Uterus (tissue), 2 donors: ENCODE measurements around the gene HEG1.

Source experiments
- POLR2A ChIP-seq, 2 donors: fragments of 450-650 bp; IDR thresholded peaks; one replicate each; pipeline ENCODE4 v1.6.1; 2016; ENCODE audit warnings: antibody characterized with exemption in 2 of 2, mild to moderate bottlenecking in 1 of 2, moderate library complexity in 1 of 2
- TF ChIP-seq, protein P1 (sequence below), 4 experiments: fragments of 200-600 bp in 2 of 4; fragments of 450-650 bp in 2 of 4; sonication (generic) in 2 of 4; IDR thresholded peaks; one replicate each; pipeline ENCODE4 v1.5.1; 2016 to 2019; ENCODE audit warnings: antibody characterized with exemption in 4 of 4, mild to moderate bottlenecking in 2 of 4, moderate library complexity in 1 of 4

DNA sequence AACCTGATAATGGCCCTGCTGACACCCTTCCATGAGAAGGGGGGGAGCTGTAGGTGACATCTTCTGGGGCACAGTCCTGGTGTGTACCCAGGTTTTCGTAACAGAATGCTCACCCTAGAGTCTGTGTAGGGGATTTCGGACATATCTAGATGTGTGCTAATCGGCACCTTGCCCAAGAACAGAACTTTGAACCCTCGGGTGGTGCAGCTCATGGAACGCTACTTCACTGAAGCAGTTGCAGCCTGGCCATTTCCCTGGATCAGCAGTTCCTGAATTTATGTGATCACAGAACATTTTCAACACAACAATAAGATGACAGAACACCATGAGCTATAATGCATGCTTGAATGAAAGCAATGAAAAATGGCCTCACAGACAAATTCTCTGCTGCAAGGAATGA, 63.8 kb downstream of the HEG1 start:
- TF ChIP-seq, protein P1, sequence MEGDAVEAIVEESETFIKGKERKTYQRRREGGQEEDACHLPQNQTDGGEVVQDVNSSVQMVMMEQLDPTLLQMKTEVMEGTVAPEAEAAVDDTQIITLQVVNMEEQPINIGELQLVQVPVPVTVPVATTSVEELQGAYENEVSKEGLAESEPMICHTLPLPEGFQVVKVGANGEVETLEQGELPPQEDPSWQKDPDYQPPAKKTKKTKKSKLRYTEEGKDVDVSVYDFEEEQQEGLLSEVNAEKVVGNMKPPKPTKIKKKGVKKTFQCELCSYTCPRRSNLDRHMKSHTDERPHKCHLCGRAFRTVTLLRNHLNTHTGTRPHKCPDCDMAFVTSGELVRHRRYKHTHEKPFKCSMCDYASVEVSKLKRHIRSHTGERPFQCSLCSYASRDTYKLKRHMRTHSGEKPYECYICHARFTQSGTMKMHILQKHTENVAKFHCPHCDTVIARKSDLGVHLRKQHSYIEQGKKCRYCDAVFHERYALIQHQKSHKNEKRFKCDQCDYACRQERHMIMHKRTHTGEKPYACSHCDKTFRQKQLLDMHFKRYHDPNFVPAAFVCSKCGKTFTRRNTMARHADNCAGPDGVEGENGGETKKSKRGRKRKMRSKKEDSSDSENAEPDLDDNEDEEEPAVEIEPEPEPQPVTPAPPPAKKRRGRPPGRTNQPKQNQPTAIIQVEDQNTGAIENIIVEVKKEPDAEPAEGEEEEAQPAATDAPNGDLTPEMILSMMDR (IDR thresholded peaks at IDR 0.05): no peak
- TF ChIP-seq POLR2A (IDR thresholded peaks at IDR 0.05): no peak
